HepG2 (cell line): ENCODE data around the gene CLUH. TPM values are rescaled to one million over a fixed set of nuclear protein-coding genes. Genes with fewer than 3 reads are reported as not detected.

Experiments used
- ATAC-seq: fragments of 200-7000 bp; cut with Tn5 transposase; 3 replicates; pipeline ENCODE4 v1.9.1; 2020; ENCODE audit warnings: mild to moderate bottlenecking, moderate library complexity
- BruUV-seq: library from RNA; stranded (reverse); fragments of 400-500 nt; replicated peaks from 2 replicates; lab custom pipeline; 2021; lab: Mats Ljungman, UMichigan
- CTCF ChIA-PET: fragments of 300-600 bp; formaldehyde crosslinking; extraction: SDS; loops from one replicate; lab custom pipeline; 2021; ENCODE audit warnings: low total read pairs, inconsistent platforms, low intra/inter-chr PET ratio; lab: Yijun Ruan, JAX
- POLR2A ChIA-PET: fragments of 350-600 bp; sonication (Branson Sonifier 250); formaldehyde crosslinking; loops from one replicate; lab custom pipeline; 2020; ENCODE audit warnings: antibody characterized with exemption, inconsistent platforms; lab: Yijun Ruan, JAX
- DNase-seq: peaks from one replicate; pipeline ENCODE4 v3.0.0-alpha.2; 2015; ENCODE audit warnings: low spot score
- FAIRE-seq: peaks from 3 replicates; lab custom pipeline; 2011; peaks lifted over from hg19 to GRCh38; lab: Jason Lieb, UNC
- H2AFZ ChIP-seq: one replicate; pipeline ENCODE4 v1.6.1; 2011; ENCODE audit warnings: low read length, inconsistent platforms
- H3K27ac ChIP-seq: fragments of 300-600 bp; 3 replicates; pipeline ENCODE4 v1.8.0; 2011; ENCODE audit warnings: mixed run types, mild to moderate bottlenecking, mixed read lengths, low read length, inconsistent platforms; ENCODE audit not compliant: insufficient read depth; ENCODE audit errors: extremely low read length
- H3K27me3 ChIP-seq, 2 experiments: fragments of 200-600 bp in 1 of 2; 2 replicates in 1 of 2; 3 replicates in 1 of 2; pipeline versions ENCODE4 v1.6.0 to v1.8.0; 2011; ENCODE audit warnings: low read length in 2 of 2, mild to moderate bottlenecking in 2 of 2, moderate library complexity in 2 of 2, inconsistent platforms in 1 of 2; ENCODE audit not compliant: insufficient read depth in 2 of 2, control insufficient read depth in 1 of 2
- H3K36me3 ChIP-seq, 2 experiments: fragments of 200-600 bp in 1 of 2; replicated peaks in 1 of 2; 2 replicates in 1 of 2; 3 replicates in 1 of 2; pipeline versions ENCODE4 v1.5.1 to v1.8.0; 2011; ENCODE audit warnings: low read length in 2 of 2, inconsistent platforms in 1 of 2; ENCODE audit not compliant: insufficient read depth in 2 of 2, control insufficient read depth in 1 of 2
- H3K4me1 ChIP-seq: 2 replicates; pipeline ENCODE4 v1.5.1; 2012; ENCODE audit warnings: low read length, inconsistent platforms; ENCODE audit not compliant: insufficient read depth
- H3K4me2 ChIP-seq: 2 replicates; pipeline ENCODE4 v1.6.0; 2011; ENCODE audit warnings: low read depth, low read length, inconsistent platforms
- H3K4me3 ChIP-seq, 3 experiments: fragments of 200-600 bp in 1 of 3; sonication (generic), shearing (Covaris generic) in 1 of 3; replicated peaks in 1 of 3; 2 replicates each; pipeline ENCODE4 v1.5.1; 2011 to 2016; ENCODE audit warnings: low read length in 3 of 3, inconsistent platforms in 2 of 3, low read depth in 2 of 3, mild to moderate bottlenecking in 2 of 3, control low read depth in 1 of 3, mixed read lengths in 1 of 3; ENCODE audit not compliant: insufficient read depth in 1 of 3
- H3K79me2 ChIP-seq: one replicate; pipeline ENCODE4 v1.6.1; 2011; ENCODE audit warnings: low read length, inconsistent platforms; ENCODE audit not compliant: insufficient read depth
- H3K9ac ChIP-seq: 2 replicates; pipeline ENCODE4 v1.6.0; 2011; ENCODE audit warnings: mild to moderate bottlenecking, low read depth, low read length, inconsistent platforms; ENCODE audit not compliant: insufficient read depth
- H3K9me3 ChIP-seq: 2 replicates; pipeline ENCODE4 v1.5.1; 2012; ENCODE audit warnings: mild to moderate bottlenecking, low read length
- H4K20me1 ChIP-seq: 2 replicates; pipeline ENCODE4 v1.6.0; 2011; ENCODE audit warnings: inconsistent platforms, mild to moderate bottlenecking, low read length, moderate library complexity; ENCODE audit not compliant: insufficient read depth
- ARNT2 ChIP-seq: sonication (generic); formaldehyde crosslinking; IDR thresholded peaks from 2 replicates; pipeline ENCODE4 v1.8.0; 2022; ENCODE audit warnings: mild to moderate bottlenecking, low read depth, missing genetic modification reagents, moderate library complexity
- CHD2 ChIP-seq: IDR thresholded peaks from 2 replicates; pipeline ENCODE4 v1.6.1; 2011; ENCODE audit warnings: low read depth, low read length, improper control_type of control experiment
- KDM1A ChIP-seq: IDR thresholded peaks from 2 replicates; pipeline ENCODE4 v1.6.1; 2016; ENCODE audit warnings: missing compliant biosample characterization
- NFATC3 ChIP-seq: sonication (generic); formaldehyde crosslinking; IDR thresholded peaks from 2 replicates; pipeline ENCODE4 v1.5.1; 2020; ENCODE audit warnings: mild to moderate bottlenecking, missing genetic modification reagents
- NFYB ChIP-seq: sonication (generic); formaldehyde crosslinking; IDR thresholded peaks from 2 replicates; pipeline ENCODE4 v1.4.0; 2020; ENCODE audit warnings: missing genetic modification reagents
- POLR2AphosphoS2 ChIP-seq: IDR thresholded peaks from 2 replicates; pipeline ENCODE4 v1.6.1; 2011; ENCODE audit warnings: low read depth, low read length, improper control_type of control experiment
- POLR2AphosphoS5 ChIP-seq: IDR thresholded peaks from 2 replicates; pipeline ENCODE4 v1.6.1; 2012; ENCODE audit warnings: low read depth, low read length
- RARA ChIP-seq: IDR thresholded peaks from 2 replicates; pipeline ENCODE4 v1.6.1; 2016; ENCODE audit warnings: missing genetic modification reagents, missing compliant biosample characterization
- SIX4 ChIP-seq: sonication (generic); formaldehyde crosslinking; IDR thresholded peaks from 2 replicates; pipeline ENCODE4 v1.4.0; 2020; ENCODE audit warnings: missing genetic modification reagents
- ZMYM2 ChIP-seq: sonication (generic); formaldehyde crosslinking; IDR thresholded peaks from 2 replicates; pipeline ENCODE4 v1.8.0; 2022; ENCODE audit warnings: mild to moderate bottlenecking, missing genetic modification reagents
- ZNF264 ChIP-seq: sonication (generic); formaldehyde crosslinking; IDR thresholded peaks from 2 replicates; pipeline ENCODE4 v1.4.0; 2020; ENCODE audit warnings: missing genetic modification reagents
- ZNF788 ChIP-seq: sonication (generic); formaldehyde crosslinking; IDR thresholded peaks from 2 replicates; pipeline ENCODE4 v1.5.0; 2020; ENCODE audit warnings: mild to moderate bottlenecking, missing genetic modification reagents, borderline replicate concordance
- ZNF841 ChIP-seq: sonication (generic); formaldehyde crosslinking; IDR thresholded peaks from 2 replicates; pipeline ENCODE4 v1.8.1; 2023; ENCODE audit warnings: missing genetic modification reagents, borderline replicate concordance
- ZNF891 ChIP-seq: sonication (generic); formaldehyde crosslinking; IDR thresholded peaks from 2 replicates; pipeline ENCODE4 v1.5.0; 2020; ENCODE audit warnings: mild to moderate bottlenecking, missing genetic modification reagents
- WGBS: methylation state at CpG from one replicate; pipeline ENCODE4 v1.1.6; 2017; ENCODE audit warnings: low lambda C conversion rate; 5-methylcytosine and 5-hydroxymethylcytosine counted together
- in situ Hi-C: cut with HindIII; loops from 2 replicates; pipeline ENCODE4 v1.10.0; 2017; ENCODE audit warnings: low pct_unique_long_range_greater_than_20kb; ENCODE audit not compliant: extremely low pct_ligation_motif_present
- intact Hi-C: fragments of 100-400 bp; cut with micrococcal nuclease; formaldehyde crosslinking; loops from one replicate; pipeline ENCODE4 v1.10.0; 2022; ENCODE audit not compliant: unreplicated experiment
- polyA plus RNA-seq, 8 experiments: library from polyadenylated mRNA; depleted of rRNA in 3 of 8; stranded (reverse) in 7 of 8; unstranded in 1 of 8; fragments of >200 nt; fragmentation: Illumina TruSeq in 4 of 8; extraction: Trizol in 4 of 8; gene quantifications; 2 replicates each; pipeline versions ENCODE4 v1.2.1 to v1.2.3, GENCODE V29; 2011 to 2016; ENCODE audit warnings: low read depth in 4 of 8, missing spikeins in 1 of 8, mixed read lengths in 1 of 8; ENCODE audit not compliant: insufficient read depth in 1 of 8
- total RNA-seq, 5 experiments: library from RNA; depleted of rRNA; stranded (reverse); fragments of >200 nt; fragmentation: Illumina TruSeq; extraction: Trizol; gene quantifications; 2 replicates each; pipeline ENCODE4 v1.2.3, GENCODE V29; 2016; ENCODE audit warnings: low read depth in 1 of 5
- TF ChIP-seq, protein P1 (sequence below): sonication (generic); formaldehyde crosslinking; conservative IDR thresholded peaks from 2 replicates; pipeline ENCODE4 v1.8.0; 2022; ENCODE audit warnings: low read depth, missing genetic modification reagents
- TF ChIP-seq, protein P2 (sequence below): fragments of 450-650 bp; IDR thresholded peaks from 2 replicates; pipeline ENCODE4 v1.6.1; 2017; ENCODE audit warnings: mild to moderate bottlenecking
- TF ChIP-seq, protein P3 (sequence below): sonication (generic); formaldehyde crosslinking; IDR thresholded peaks from 2 replicates; pipeline ENCODE4 v1.4.0; 2020; ENCODE audit warnings: missing genetic modification reagents
- TF ChIP-seq, protein P4 (sequence below): sonication (generic); formaldehyde crosslinking; IDR thresholded peaks from 2 replicates; pipeline ENCODE4 v1.8.1; 2023; ENCODE audit warnings: mild to moderate bottlenecking, inconsistent platforms, moderate library complexity, missing genetic modification reagents, borderline replicate concordance

The CLUH gene
- total and polyA plus RNA-seq, 2 of the 13 experiments (the other 11 are each of a cell fraction or from before 2014, with no cell fraction given) = 30.9 to 60.5 TPM

DNA sequence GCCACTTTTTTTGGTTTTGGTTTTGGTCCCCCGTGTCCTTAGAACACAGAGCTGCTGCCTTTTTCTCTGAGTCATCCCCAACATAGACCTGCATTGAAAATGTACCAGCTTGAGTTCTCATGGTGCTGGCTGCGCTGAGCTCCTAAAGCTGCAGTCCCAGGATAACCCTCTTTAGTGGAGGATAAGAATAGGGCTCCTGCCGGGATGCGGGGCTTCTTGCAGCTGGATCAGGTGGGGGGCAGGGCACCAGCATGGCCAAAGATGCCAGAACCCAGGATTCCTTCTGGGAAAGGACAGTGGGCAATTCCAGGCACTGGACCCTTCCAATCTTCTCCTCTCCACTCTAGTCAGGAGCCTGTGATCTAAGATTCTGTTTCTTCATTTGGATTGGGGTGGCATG lies 8.3 kb upstream of the CLUH start:
- ChIA-PET CTCF (no interaction called here), POLR2A (no interaction called here)
- FAIRE-seq = no peak
- H3K4me2 ChIP-seq = no peak overlapping the region
- no peaks in the 10 kb centered on the region for H3K9me3 ChIP-seq
- H3K79me2 ChIP-seq = no peaks in the 10 kb centered on the region
- peaks cover 20% of the 10 kb centered on the region for H3K4me1 ChIP-seq
- BruUV-seq = no TSS peak
- no peak overlapping the region for H3K9ac ChIP-seq
- in situ Hi-C loops = no loop called here
- no peak overlapping the region for H2AFZ ChIP-seq
- no peak overlapping the region for H3K27ac ChIP-seq
- no peak overlapping the region for H3K4me3 ChIP-seq
- H4K20me1 ChIP-seq = no peaks in the 10 kb centered on the region
- H3K36me3 ChIP-seq = no peaks in the 10 kb centered on the region
- intact Hi-C loops = no loop called here
- H3K27me3 ChIP-seq = peaks cover 7 to 10% of the 10 kb centered on the region in 2 experiments; a peak in 3 of 5 replicates
- ATAC-seq = no peak
- whole genome bisulfite sequencing = 57% methylated on average over 4 of the region's 4 CpGs
- no peak for DNase-seq
- TF ChIP-seq ZNF264 (CRISPR knock-in tag) = no peak
- no peak for TF ChIP-seq NFYB
- TF ChIP-seq, protein P1, sequence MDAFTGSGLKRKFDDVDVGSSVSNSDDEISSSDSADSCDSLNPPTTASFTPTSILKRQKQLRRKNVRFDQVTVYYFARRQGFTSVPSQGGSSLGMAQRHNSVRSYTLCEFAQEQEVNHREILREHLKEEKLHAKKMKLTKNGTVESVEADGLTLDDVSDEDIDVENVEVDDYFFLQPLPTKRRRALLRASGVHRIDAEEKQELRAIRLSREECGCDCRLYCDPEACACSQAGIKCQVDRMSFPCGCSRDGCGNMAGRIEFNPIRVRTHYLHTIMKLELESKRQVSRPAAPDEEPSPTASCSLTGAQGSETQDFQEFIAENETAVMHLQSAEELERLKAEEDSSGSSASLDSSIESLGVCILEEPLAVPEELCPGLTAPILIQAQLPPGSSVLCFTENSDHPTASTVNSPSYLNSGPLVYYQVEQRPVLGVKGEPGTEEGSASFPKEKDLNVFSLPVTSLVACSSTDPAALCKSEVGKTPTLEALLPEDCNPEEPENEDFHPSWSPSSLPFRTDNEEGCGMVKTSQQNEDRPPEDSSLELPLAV (CRISPR knock-in tag) = no peak
- TF ChIP-seq ZNF788 = no peak
- TF ChIP-seq ZNF891 (CRISPR knock-in tag) = no peak
- TF ChIP-seq ZNF841 (CRISPR knock-in tag) = no peak
- TF ChIP-seq CHD2 = no peak
- no peak for TF ChIP-seq POLR2AphosphoS5
- TF ChIP-seq ZMYM2 (CRISPR knock-in tag) = no peak
- TF ChIP-seq POLR2AphosphoS2 = no peak
- no peak for TF ChIP-seq SIX4 (CRISPR knock-in tag)
- no peak for TF ChIP-seq RARA (CRISPR knock-in tag)
- no peak for TF ChIP-seq NFATC3 (CRISPR knock-in tag)
- TF ChIP-seq, protein P2, sequence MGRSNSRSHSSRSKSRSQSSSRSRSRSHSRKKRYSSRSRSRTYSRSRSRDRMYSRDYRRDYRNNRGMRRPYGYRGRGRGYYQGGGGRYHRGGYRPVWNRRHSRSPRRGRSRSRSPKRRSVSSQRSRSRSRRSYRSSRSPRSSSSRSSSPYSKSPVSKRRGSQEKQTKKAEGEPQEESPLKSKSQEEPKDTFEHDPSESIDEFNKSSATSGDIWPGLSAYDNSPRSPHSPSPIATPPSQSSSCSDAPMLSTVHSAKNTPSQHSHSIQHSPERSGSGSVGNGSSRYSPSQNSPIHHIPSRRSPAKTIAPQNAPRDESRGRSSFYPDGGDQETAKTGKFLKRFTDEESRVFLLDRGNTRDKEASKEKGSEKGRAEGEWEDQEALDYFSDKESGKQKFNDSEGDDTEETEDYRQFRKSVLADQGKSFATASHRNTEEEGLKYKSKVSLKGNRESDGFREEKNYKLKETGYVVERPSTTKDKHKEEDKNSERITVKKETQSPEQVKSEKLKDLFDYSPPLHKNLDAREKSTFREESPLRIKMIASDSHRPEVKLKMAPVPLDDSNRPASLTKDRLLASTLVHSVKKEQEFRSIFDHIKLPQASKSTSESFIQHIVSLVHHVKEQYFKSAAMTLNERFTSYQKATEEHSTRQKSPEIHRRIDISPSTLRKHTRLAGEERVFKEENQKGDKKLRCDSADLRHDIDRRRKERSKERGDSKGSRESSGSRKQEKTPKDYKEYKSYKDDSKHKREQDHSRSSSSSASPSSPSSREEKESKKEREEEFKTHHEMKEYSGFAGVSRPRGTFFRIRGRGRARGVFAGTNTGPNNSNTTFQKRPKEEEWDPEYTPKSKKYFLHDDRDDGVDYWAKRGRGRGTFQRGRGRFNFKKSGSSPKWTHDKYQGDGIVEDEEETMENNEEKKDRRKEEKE = no peak
- TF ChIP-seq KDM1A (CRISPR knock-in tag) = no peak
- no peak for TF ChIP-seq ARNT2 (CRISPR knock-in tag)
- TF ChIP-seq, protein P3, sequence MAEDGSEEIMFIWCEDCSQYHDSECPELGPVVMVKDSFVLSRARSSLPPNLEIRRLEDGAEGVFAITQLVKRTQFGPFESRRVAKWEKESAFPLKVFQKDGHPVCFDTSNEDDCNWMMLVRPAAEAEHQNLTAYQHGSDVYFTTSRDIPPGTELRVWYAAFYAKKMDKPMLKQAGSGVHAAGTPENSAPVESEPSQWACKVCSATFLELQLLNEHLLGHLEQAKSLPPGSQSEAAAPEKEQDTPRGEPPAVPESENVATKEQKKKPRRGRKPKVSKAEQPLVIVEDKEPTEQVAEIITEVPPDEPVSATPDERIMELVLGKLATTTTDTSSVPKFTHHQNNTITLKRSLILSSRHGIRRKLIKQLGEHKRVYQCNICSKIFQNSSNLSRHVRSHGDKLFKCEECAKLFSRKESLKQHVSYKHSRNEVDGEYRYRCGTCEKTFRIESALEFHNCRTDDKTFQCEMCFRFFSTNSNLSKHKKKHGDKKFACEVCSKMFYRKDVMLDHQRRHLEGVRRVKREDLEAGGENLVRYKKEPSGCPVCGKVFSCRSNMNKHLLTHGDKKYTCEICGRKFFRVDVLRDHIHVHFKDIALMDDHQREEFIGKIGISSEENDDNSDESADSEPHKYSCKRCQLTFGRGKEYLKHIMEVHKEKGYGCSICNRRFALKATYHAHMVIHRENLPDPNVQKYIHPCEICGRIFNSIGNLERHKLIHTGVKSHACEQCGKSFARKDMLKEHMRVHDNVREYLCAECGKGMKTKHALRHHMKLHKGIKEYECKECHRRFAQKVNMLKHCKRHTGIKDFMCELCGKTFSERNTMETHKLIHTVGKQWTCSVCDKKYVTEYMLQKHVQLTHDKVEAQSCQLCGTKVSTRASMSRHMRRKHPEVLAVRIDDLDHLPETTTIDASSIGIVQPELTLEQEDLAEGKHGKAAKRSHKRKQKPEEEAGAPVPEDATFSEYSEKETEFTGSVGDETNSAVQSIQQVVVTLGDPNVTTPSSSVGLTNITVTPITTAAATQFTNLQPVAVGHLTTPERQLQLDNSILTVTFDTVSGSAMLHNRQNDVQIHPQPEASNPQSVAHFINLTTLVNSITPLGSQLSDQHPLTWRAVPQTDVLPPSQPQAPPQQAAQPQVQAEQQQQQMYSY = no peak
- TF ChIP-seq, protein P4, sequence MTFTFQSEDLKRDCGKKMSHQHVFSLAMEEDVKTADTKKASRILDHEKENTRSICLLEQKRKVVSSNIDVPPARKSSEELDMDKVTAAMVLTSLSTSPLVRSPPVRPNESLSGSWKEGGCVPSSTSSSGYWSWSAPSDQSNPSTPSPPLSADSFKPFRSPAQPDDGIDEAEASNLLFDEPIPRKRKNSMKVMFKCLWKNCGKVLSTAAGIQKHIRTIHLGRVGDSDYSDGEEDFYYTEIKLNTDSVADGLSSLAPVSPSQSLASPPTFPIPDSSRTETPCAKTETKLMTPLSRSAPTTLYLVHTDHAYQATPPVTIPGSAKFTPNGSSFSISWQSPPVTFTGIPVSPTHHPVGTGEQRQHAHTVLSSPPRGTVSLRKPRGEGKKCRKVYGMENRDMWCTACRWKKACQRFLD (CRISPR knock-in tag) = no peak
